SK-N-SH treated with all-trans-retinoic acid at 6 μM for 48 hours (cell line): ENCODE results near the gene CHMP6.

Experiments used
- ATAC-seq: fragments of 200-7000 bp; cut with Tn5 transposase; 3 replicates; pipeline ENCODE4 v1.9.1; 2020; ENCODE audit warnings: mild to moderate bottlenecking, moderate library complexity
- ARNTL ChIP-seq: fragments of 450-650 bp; formaldehyde crosslinking; IDR thresholded peaks from 2 replicates; pipeline ENCODE4 v1.5.0; 2020; ENCODE audit warnings: low read depth, mild to moderate bottlenecking, moderate library complexity, borderline replicate concordance
- CREB5 ChIP-seq: fragments of 250-450 bp; sonication (Bioruptor Pico); IDR thresholded peaks from 2 replicates; pipeline ENCODE4 v1.5.1; 2020; ENCODE audit warnings: low read depth, mild to moderate bottlenecking, moderate library complexity
- CSDC2 ChIP-seq: fragments of 250-450 bp; sonication (Bioruptor Pico); IDR thresholded peaks from 2 replicates; pipeline ENCODE4 v1.5.0; 2020; ENCODE audit warnings: mild to moderate bottlenecking, moderate library complexity
- GLIS3 ChIP-seq: fragments of 250-450 bp; sonication (Bioruptor Pico); IDR thresholded peaks from 2 replicates; pipeline ENCODE4 v1.5.0; 2020; ENCODE audit warnings: mild to moderate bottlenecking, moderate library complexity
- POU6F1 ChIP-seq: fragments of 250-450 bp; sonication (Bioruptor Pico); IDR thresholded peaks from 2 replicates; pipeline ENCODE4 v1.8.0; 2021; ENCODE audit warnings: low read depth, mild to moderate bottlenecking, moderate library complexity, borderline replicate concordance
- RARB ChIP-seq: fragments of 250-450 bp; sonication (Bioruptor Pico); IDR thresholded peaks from 2 replicates; pipeline ENCODE4 v1.8.0; 2021; ENCODE audit warnings: mild to moderate bottlenecking, moderate library complexity
- SNAI2 ChIP-seq: fragments of 250-450 bp; sonication (Bioruptor Pico); IDR thresholded peaks from 2 replicates; pipeline ENCODE4 v1.5.0; 2020; ENCODE audit warnings: mild to moderate bottlenecking, moderate library complexity
- TOX ChIP-seq: fragments of 250-450 bp; sonication (Bioruptor Pico); IDR thresholded peaks from 2 replicates; pipeline ENCODE4 v1.8.0; 2021; ENCODE audit warnings: mild to moderate bottlenecking, moderate library complexity, borderline replicate concordance
- TSHZ2 ChIP-seq: fragments of 250-450 bp; sonication (Bioruptor Pico); IDR thresholded peaks from 2 replicates; pipeline ENCODE4 v1.5.0; 2020; ENCODE audit warnings: mild to moderate bottlenecking, moderate library complexity
- ZFP30 ChIP-seq: fragments of 450-650 bp; formaldehyde crosslinking; IDR thresholded peaks from 2 replicates; pipeline ENCODE4 v1.5.0; 2022; ENCODE audit warnings: mild to moderate bottlenecking, moderate library complexity
- ZNF565 ChIP-seq: fragments of 450-650 bp; formaldehyde crosslinking; conservative IDR thresholded peaks from 2 replicates; pipeline ENCODE4 v1.5.0; 2020; ENCODE audit warnings: low read depth, mild to moderate bottlenecking, moderate library complexity
- ZNF8 ChIP-seq: fragments of 450-650 bp; formaldehyde crosslinking; IDR thresholded peaks from 2 replicates; pipeline ENCODE4 v1.5.0; 2020; ENCODE audit warnings: mild to moderate bottlenecking, moderate library complexity
- TF ChIP-seq, protein P1 (sequence below): fragments of 250-450 bp; sonication (Bioruptor Pico); IDR thresholded peaks from 2 replicates; pipeline ENCODE4 v1.5.1; 2021; ENCODE audit warnings: mild to moderate bottlenecking, moderate library complexity

CHMP6 gene

GRCh38 chr17:80968602-80969029 is 23.0 kb upstream of the CHMP6 start:
- TF ChIP-seq TSHZ2 (CRISPR knock-in tag) (no peak), SNAI2 (no peak), ZNF565 (CRISPR knock-in tag) (no peak), TOX (CRISPR knock-in tag) (no peak), ZNF8 (CRISPR knock-in tag) (no peak), RARB (CRISPR knock-in tag) (no peak), GLIS3 (CRISPR knock-in tag) (no peak)
- ATAC-seq, result peak; percentile 58

GRCh38 chr17:80969030-80969673 is 22.5 kb upstream of the CHMP6 start:
- TF ChIP-seq ARNTL (CRISPR knock-in tag) (no peak), ZFP30 (CRISPR knock-in tag) (no peak), RARB (CRISPR knock-in tag) (no peak), TOX (CRISPR knock-in tag) (no peak), CREB5 (CRISPR knock-in tag) (no peak), SNAI2 (no peak), TSHZ2 (CRISPR knock-in tag) (no peak), CSDC2 (no peak), POU6F1 (no peak), ZNF565 (CRISPR knock-in tag) (no peak)
- TF ChIP-seq, protein P1, sequence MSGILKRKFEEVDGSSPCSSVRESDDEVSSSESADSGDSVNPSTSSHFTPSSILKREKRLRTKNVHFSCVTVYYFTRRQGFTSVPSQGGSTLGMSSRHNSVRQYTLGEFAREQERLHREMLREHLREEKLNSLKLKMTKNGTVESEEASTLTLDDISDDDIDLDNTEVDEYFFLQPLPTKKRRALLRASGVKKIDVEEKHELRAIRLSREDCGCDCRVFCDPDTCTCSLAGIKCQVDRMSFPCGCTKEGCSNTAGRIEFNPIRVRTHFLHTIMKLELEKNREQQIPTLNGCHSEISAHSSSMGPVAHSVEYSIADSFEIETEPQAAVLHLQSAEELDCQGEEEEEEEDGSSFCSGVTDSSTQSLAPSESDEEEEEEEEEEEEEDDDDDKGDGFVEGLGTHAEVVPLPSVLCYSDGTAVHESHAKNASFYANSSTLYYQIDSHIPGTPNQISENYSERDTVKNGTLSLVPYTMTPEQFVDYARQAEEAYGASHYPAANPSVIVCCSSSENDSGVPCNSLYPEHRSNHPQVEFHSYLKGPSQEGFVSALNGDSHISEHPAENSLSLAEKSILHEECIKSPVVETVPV (CRISPR knock-in tag), result no peak
- peak; percentile 42 for ATAC-seq

GRCh38 chr17:80969674-80970043 is 22.0 kb upstream of the CHMP6 start:
- TF ChIP-seq ZNF8 (CRISPR knock-in tag), result no peak
- no peak for TF ChIP-seq CSDC2
- TF ChIP-seq SNAI2, result no peak
- peak; percentile 5 for ATAC-seq

DNA sequence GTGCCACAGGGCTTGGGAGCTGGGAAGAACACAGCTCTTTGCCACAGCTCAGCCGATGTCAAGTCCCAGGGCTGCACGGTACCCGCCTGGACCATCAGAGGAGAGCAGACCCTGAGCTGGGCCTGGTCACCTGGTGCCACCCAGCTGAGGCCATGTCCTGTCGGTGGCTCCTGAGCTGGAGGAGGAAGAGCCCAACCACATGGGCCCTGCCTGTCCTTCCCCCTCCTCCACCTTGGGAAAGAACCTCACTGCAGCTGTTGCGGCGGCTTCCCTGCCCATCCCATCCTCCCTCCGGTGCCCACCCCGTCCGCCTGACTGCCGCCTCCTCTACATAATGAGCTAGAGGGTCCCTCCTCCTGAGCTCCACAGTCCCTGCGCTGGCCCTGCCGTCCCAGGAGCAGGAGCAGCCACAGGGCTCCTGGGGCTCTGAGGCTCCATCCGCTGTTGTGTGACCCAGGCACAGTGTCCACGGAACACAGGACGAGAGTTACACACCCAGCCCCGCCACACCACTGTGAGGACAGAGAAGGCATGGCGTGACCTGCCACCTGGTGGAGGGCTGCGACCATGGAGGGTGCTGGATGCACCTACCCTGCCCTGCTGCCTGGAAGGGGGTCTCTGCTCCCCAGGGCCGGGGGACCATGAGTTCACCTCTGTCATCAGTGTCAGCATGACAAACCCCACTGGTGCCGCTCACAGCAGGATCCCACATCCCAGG is 21.4 kb upstream of the CHMP6 start:
- ATAC-seq, result peak; percentile 64
- no peak for TF ChIP-seq CSDC2
- TF ChIP-seq, all 23 proteins: peak for 0
